HS-5 (cell line): ENCODE measurements around the gene GPC3.
A peak's percentile ranks its signal among the peaks of the same experiment; 100 is the strongest.

Experiments
- DNase-seq: peaks from one replicate; pipeline ENCODE4 v3.0.0-alpha.2; 2012; ENCODE audit warnings: low read depth

GPC3 gene

DNA sequence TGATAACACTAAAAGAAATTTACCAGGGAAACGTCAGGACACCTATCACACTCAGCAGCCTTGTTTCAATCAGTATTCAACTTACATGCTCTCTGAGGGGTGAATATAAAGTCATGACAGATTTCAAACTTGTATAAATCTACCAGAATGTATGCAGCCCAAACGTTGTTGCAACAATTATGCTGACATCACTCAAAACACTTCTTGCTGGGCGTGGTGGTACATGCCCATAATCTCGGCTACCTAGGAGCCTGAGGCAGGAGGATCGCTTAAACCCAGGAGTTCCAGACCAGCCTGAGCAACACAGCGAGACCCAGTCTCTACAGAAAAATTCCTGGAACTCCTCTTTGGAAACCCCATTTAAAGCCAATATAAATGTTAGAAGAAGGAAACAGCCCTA is 303.5 kb downstream of the GPC3 start:
- no peak for DNase-seq

DNA sequence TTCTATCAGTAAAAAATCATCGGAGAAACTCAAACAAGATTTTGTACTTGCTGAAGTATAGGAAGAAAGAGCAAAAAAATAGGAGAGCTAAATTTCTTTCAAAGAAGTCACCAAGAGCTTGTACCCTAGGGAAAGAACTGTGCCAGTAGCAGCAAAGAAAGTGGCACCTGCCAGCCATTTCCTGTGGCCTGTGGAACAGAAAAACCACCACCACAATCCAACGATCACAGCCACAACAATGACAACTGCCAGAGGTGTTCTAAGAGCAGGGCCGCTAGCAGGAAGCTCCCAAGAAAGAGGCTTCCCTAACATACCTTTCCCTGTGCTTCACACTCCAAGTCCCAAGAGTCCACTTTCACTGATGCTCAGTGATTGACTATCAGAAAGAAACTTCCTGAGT is 304.0 kb downstream of the GPC3 start:
- DNase-seq: no peak

DNA sequence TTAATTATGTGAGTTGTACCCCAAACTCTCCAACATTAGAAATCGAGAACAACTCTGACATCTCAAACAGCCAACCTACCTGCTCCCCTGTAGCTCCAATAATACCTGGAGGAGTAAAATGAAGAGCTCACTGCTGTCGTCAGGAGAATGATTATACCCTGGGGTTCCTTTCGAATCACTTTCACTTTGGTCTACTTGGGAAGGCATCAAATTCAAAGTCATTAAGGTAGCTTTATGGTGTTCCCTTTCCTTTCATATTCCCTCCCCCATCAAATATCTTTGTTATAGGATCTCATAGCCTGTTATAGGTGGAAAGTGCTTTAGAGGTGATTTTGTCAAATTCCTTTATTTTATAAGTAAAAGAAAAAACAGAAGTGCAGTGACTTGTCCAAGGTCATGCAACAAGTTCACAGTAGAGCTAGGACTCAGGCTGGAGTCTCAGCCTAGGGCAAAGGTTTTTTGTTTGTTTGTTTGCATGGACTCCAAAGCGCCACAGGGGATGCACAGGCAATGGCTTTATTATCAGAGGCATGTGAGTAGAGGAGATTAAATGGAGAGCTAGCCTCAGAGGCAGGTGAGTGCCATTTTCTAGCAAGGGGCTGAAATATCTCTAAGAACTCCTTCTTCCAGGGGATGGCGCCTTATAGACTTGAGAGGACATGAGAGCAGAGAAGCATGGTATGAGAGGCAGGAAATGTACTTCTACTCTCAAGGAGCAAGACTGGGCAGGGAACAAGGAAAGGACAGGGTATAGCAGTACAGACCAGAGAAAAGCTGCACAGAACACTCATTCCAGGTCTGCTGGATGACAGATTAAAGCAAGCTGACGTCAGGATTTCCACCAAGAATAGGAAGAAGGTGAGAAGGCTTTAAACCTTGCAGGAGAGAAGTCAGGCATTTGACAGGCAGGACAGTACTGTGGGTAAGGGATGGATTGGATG is 308.0 kb downstream of the GPC3 start:
- DNase-seq: no peak

DNA sequence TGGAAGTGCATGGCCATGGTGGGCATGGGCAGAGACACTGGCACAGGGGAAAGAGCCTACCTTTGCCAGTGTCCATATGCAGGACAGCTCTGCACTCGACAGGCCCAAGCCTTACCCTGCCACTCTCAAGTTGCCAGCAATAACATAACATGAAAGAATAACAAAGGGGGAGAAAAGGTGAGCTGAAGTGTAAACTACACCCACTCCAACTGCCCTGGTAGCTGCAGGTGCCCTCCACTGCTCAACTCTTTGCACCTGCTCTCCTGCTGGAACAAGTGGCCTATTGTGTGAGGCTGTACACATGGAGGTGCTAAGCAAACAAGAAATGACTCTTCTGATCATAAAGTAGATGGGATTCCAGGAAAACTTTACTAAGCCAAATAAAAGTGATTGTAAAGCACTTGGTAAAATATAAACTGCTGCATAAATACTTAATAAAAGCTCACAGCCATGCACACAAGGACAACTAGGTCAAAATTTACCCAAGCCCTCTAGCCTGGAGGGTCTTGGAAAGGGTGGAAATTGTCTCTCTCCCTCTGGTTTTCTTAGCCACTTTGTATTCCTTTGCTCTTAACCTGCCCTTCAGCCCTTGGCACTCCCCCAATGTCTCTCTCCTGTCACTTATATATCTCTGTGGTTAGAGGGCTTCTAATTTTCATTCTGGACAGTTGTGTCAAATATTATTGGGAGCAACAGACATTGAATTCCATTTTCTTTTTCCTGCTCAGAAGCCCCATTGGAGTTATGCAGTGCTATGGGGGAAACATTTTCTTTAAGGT is 308.9 kb downstream of the GPC3 start:
- DNase-seq: no peak

DNA sequence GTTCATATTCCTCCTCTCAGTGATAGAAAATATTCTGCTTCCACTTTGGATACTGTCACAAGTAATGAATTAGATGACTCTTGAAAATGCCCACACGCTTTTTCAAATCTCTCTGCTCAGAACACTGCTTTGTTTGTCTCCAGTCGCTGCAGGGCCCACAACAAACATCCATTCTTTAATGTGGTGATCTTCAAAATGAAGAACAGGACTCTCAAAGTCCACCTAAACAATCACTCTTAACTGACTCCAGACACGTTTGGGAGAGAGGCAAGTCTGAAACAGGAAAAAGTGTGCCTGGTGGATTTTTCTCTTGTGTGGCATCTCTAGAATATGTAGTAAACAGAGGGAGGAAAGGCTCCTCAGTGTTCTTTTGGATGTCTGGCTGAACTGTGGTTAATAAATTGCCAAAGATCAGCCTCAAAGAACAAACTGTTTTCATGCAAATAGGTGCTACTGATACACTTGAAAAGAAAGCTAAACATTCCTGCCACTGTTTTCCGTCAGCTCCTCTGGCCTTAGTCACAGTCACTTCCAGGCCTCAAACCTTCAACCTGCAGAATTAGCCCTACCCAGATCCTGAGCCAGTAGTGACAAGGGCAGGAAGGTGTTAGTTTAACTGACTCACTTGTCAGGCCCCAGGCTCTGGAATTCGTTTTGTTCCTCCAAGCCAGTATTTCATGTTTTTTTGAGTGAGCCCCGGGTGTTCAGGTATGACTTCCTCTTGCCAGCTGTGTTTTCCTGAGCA is 310.5 kb downstream of the GPC3 start:
- no peak for DNase-seq

DNA sequence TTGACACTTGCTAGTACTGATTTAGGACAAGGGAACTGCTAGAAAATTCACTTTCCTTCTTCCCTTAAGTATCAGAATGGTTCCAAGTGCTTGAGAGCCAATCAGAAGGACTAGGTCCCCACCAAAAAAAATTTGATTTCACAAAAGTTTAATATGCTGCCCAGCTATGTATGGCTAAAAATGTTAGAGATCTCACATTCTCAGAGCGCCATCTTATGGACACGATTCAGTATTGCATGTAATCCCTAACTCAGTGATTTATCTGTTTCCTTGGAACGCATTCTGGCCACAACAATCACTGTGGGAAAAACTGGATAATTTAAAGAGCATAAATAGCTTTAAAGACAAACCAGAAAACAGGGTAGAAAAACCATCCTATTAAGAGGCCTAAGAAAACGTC is 315.0 kb downstream of the GPC3 start:
- DNase-seq: no peak

DNA sequence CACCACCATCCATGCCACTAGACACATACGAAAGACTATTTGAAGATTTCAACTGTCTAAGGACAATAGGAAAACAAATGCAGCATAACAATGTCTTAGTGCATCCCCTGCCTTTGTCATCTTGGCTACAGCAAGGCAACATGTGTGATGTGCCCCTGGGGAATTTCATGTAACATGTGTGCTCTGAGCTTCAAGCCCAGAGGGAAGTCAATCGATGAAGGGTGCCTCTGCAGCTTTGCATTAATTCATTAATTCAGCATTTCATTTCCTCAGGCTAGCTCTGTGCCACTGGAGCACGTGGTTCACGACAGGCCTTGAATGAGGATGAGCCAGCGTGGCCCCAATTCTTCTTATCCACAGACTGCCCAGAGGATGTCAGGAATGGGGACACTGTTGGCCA is 316.2 kb downstream of the GPC3 start:
- DNase-seq: no peak

DNA sequence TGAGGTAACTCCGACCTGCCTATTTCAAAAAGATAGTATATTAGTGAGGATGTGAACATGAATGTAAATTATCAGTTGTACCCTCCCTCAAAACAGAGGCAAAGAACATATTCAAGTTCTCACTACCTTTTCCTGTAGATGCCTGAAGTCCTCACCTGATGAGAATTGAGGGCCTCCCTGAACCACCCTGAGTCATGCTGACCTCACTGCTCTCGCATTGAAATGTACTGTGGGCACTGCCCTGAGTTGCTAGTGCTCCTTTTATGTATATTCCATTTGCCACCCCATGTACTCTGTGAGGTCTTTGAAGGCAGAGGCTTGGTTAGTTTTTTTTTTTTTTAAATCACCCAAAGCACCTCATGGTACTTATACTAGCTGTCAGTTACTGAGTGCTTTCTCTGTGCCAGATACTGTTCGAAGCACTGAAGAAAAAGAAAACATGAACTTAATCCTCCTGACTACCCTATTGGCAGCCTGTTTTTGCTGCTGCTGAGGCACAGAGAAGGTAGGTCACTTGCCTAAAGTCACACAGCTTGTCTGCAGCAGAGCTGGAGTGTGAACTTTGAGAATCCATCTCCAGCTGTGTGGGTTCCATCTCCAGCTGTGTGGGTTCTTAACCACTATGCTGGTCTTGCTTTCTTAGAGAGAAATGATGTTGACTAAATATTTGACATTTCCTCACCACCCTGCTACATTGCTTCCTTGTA is 317.0 kb downstream of the GPC3 start:
- no peak for DNase-seq

DNA sequence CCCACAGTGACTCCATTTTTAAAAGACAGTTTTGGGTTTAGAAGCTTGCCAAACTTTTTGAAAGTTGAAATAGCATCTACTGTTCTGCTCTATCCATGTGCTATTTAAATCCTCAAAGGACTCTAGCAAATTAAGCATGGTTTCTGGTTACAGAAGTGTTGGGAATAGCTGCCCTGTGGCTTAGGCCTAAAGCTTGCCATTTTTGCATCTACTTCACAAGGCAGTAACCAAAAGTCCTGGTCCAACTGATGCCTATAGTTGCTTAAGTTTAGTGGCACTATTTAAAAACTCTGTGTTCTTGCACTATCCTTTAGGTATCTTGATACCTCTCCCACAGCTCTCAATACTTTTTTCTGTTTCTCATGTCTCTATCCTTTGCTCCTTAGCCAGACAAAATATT is 319.1 kb downstream of the GPC3 start:
- DNase-seq: no peak

DNA sequence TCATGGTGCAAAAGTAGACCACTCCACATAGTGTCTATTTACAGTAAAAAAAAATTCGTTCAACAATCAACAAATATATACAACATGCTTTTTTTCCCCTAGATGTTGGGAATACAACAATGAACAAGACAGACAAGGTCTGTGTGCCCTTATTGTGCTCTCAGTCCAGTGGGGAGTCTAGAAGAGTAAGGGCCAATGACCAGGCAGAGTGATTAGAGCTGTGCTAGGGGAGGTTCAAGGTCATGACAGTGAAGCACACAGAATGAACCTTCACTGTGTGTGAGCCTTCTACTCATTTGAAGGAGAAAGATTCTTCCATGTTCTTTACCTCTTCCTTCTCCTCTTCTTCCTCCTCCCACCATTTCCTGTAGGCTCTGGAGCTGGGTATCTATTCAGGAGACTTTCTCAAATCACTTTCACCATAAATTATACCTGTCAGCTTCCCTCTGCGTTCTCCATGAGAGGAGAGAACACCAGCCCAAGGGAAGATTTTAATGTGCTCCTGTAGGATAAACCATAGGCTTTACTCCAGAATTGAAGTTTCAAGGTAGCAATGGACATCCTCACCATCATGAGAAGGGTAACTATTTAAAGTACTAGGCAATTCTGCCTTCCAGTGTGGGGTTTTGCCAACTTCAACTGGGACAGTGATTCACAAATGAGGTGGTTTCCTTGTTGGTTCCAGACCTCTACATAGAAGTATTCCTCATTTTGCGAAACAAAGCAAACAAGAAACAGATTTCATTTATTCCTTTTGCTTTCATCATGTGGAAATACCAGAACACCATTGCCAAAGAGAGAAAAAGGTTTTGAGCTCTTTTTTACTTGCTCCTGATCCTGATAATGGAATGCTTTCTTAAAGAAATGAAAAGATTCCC is 323.2 kb downstream of the GPC3 start:
- DNase-seq: peak; percentile 13

DNA sequence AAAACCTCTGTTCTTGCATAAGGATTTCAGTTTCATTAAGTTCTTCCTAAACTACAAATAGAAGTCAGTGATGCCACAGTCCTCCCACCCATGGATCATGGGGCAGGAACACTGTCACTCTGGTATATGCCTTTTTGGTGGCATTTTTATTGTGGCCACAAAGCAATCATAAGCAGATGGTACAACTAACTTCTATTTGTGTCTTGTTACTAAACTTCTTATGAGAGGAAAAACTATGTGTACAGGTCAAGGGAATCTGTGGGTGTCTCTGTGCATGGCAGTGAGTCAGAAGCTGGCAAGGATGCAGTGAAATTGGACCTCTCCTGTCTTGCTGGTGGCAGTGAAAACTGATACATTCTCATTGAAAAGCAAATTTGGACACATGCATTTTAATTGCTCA is 325.1 kb downstream of the GPC3 start:
- DNase-seq: peak; percentile 38

DNA sequence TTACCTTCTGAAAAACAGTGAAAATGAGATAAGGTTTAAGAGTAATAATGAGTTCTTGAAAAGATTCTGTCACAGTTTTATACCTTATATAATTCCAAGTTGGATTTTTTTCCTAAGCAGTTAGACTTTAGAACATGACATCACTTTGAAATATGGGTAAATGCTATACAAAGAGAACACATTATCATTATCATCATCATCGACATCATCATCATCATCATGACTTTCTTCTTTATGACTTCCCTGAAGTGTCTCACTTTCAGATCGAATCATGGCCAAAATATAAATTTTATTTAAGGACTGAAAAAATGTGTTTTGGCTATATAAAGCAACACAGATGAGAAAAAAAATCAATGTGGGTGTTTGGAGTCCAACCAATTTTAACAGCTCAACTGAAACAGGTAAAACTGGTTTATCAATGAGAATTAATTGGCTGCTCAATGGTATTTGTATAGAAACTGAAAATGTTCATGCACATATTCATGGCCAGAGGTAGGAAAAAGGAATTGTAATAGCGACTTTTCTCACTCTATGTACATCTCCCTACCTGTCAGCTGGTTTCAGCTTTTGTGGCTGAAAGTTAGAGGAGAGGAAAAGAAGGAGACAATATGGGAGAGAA is 327.0 kb downstream of the GPC3 start:
- no peak for DNase-seq

DNA sequence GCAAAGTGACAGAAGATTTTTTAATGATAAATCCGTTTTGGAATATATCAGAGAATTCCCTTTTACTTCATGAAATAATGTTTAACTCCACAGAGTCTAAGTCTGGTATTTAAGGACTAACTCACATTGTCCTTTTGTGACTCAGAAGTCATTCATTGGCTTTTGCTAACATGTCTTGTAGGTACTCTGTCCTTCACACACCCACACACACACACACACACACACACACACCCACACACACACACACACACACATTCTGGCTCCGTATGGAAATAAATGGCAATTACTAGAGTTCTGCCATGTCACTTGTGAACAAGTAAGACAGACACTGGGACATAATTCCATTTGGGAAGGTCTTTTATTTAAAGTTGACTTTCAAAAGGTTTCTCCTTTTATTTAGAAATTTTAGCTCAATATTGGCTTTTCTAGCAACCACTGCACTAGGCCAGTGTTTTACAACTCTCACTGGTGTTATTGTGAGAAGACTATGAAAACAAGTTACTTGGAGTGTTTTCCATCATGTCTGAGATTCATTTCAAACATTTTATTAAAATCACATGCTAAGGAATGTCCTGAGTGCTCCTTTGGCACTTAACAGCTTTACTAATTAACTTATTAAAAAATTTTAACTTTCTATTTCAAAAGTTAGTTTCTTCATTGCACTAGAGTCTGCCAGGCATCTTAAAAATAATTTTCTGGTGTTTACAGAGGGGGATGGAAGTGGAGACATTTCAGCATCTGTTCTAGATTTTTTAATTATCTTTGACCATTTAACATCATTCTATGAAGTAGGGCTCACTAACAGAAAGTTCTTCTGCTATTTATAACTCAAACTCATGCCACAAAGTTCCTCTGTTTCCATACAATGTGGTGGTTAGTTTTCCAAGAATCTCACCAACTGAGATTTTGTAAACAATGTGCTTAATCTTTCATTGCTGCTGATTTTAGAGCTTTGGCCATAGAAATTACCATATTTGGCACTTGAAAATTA is 329.8 kb downstream of the GPC3 start:
- no peak for DNase-seq

DNA sequence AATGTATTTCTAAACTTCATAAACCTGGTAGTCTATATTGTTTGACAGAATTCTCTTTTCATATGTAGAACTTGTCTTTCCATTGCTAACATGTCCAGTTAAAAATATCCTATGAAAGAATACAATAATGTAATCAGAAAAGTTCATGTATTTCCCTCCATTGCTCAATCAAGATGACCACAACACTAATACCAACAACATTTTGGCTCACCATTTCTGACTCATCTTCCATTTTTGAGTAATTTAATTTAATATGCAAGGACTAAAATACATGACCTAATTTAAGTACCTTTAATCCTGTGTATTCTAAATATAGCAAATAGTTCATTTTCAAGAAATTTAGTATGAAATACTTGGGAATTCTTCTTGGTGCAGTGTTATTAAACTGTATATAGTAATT is 330.6 kb downstream of the GPC3 start:
- no peak for DNase-seq

DNA sequence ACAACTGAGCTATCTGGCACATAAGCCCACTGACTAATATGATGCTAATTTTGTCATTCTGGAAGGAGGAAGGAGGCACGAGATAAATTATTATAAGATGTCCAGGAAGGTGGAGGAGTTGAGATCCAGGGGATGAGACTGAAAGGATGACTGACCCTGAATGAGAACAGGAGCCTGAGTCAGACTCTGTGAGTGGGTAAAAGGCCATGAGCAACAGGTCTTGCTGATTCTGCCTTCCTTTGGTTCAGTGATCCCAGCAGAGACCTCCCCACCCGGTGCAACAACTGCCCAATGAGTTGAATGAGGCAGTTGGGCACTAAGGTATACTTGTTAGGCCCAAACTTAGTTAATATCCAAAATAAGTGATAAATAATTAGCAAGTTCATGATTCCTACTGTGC is 332.0 kb downstream of the GPC3 start:
- DNase-seq: no peak

DNA sequence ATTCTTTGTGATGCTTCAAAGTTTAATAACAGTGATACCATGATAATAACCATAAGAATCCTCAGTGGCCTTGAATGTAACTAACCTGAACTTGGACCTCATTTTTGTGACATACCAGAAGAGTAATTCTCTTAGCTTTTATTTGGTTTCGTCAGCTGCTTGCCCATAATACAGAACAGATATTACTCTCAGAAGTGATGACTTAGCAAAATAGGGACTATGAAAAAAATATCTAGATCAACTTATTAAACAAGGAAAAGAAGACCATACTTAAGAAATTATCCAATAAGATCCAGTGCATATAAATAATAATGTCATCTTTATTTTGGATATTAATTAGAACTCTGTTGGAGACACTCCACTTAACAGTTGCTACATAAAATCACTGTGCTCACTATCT is 333.2 kb downstream of the GPC3 start:
- DNase-seq: no peak

DNA sequence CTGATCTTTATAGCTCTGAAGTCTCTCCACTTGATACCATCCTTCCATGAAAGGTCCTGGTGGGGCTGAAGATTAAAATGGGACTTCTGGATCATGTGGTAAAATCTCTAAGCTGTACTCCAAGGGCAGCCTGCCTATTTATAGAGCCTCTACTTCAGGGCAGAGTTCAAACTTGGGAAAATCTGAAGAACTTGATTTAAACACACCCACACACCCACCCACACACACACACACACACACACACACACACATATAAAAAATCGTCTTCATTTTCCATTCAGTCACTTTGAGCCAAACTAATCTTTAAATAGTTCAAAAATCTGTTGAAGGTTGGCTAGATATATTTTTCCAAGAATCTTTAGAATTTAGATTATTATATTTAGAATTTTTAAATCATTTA is 335.2 kb downstream of the GPC3 start:
- no peak for DNase-seq

DNA sequence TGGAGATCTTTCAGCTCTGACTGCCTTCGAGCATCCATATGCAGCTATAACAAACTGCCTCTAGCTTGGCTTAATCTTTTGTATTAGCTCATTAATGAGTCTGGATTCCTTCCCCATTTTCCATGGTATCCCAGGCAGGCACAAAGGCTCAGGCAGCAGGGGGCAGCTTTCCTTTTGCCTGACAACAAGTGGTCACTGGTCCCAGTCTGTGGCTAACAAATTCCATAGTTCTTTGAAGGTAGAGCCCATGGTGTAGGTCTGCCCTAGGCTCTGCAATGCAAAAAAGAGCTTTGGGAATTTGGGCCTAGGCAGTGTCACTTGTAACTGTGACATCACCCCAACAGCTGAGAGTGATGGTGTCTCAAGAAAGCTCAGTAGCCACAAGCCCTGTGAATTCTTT is 335.7 kb downstream of the GPC3 start:
- no peak for DNase-seq

DNA sequence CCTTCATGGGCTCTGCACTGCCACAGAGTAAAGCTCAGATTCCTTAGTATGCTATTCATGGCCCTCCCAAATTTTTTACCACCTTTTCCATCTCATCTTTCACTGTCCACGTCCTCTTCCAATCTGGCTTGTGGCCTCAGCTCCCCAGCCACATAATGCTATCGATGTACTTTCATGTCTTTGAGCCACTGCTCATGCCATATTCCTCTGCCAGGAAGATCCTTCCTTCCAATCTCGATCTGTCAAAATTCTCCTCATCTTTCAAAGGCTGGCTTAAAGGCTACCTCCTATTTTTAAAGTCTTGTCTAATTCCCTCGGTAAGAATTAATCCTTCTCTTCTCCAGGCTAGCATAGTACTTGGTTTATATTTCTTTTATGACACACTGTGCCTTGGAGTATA is 336.8 kb downstream of the GPC3 start:
- no peak for DNase-seq
